C1 segment of cervical spinal cord (tissue), 14 donors: ENCODE measurements around the gene NPNT.

ENCODE experiments used
- DNase-seq, 14 donors: peaks; one replicate each; lab custom pipeline; 2025; lab: John Stamatoyannopoulos, UW

The NPNT gene

DNA sequence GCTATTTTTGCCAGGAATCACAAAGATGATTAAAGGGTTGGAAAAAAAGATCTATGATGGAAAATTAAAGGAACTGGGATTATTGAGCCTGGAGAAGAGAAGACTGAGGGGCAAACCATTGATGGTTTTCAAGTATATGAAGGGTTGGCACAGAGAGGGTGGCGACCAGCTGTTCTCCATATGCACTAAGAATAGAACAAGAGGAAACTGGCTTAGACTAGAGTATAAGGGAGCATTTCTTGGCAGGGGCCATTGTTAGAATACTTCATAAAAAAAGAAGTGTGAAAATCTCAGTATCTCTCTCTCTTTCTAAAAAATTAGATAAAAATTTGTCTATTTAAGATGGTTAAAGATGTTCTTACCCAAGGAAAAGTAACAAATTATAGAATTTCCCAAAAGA is 75.1 kb downstream of the NPNT start:
- no peak for DNase-seq

DNA sequence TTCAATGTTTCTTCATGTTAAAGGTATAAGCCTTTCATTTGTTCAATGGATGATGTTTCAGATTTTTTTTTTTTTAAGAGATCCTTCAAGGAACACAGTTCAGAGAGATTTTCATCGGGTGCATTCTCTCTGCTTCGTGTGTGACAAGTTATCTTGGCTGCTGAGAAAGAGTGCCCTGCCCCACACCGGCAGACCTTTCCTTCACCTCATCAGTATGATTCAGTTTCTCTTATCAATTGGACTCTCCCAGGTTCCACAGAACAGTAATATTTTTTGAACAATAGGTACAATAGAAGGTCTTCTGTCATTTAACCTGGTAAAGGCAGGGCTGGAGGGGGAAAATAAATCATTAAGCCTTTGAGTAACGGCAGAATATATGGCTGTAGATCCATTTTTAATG is 75.8 kb downstream of the NPNT start:
- DNase-seq: no peak

DNA sequence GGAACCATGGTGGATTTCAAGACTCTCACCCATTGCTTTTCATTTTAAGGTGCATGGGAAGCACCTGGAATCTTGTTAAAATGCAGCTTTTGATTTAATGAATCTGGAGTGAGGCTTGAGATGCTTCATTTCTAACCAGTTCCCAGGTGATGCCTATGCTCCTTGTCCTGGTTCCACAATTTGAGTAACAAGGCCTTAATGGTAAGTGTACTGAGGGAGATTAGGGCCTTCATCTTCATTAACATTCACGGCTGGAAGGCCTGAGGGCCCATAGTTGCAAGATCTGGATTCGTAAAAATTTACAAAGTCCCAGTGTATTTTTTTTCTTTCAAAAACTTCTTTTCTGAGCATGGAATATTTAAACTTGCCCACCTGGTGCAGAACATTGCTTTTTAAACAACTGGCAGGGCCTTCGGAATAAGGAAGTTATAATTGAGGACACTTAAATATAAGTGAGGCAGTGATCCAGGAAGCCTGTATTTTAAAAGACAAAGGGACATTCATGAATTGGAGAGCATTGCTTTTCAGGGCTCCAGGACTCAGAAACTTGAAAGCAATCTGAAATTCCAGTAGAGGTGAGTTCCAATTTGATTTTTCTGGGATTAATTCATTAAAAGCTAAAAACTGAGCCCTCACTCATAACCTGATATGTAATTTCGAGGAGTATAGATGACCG is 77.8 kb downstream of the NPNT start:
- no peak for DNase-seq

DNA sequence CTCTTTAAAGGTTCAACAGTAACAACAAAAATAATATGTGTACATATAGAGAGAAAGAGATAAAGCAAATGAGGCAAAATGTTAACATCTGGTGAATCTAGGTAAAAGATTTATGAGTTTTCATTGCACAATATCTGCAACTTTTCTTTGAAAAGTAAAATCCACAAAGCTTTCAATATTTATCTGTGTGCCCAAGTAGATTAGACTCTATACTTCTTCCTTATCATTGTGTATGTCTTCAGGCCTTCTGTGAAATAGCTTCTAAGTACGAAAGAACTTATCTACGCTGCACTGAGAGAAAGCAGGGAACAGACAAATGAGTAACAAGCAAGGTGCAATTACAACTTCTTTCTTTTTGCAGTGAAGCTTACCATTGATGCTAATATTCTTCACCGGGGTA is 81.6 kb downstream of the NPNT start:
- DNase-seq: no peak

DNA sequence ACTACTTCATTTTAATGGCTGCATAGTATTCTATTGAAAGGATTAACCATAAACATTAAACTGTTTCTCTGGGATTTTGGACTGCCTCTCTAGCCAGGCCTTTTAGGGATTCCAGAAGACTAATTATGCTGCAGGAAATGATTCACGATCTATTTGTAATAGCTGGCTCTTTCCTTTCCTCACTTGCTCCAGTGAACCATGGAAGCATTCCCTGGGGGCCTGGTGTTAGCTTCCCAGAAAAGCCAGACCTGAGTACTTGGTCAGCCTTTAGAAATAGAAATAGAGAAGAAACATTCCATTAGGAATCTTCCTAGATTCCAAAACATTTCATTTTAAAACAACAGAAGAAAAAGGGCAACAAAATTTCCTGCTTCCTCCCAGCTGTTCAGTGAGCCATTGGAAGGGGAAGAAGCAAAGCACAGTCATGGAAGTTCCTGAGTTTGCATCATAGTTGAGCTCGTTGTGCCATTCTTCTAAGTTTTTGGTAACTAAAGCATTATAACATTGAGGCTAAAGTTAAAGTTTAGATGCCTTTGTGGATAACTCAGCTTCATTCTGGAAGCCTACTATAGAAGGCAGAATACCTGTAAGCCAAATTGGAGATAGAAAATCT is 83.5 kb downstream of the NPNT start:
- no peak for DNase-seq

DNA sequence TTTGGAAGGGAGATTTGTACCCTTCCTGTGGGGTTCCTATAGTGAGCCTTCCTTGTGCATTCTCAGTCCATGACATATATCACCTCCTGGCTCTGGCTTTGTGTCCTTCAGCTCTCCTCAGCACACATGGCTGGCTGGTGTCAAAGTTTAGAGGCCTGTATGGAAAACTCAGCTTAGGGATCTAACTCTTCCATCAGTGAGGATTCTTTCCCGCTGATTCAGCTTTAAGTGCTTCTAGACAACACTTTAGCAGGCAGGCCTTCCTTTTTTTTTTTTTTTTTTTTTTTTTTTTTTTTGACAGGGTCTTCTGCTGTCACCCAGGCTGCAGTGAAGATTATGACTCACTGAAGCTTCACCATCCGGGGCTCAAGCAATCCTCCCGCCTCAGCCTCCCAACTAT is 84.2 kb downstream of the NPNT start:
- no peak for DNase-seq

DNA sequence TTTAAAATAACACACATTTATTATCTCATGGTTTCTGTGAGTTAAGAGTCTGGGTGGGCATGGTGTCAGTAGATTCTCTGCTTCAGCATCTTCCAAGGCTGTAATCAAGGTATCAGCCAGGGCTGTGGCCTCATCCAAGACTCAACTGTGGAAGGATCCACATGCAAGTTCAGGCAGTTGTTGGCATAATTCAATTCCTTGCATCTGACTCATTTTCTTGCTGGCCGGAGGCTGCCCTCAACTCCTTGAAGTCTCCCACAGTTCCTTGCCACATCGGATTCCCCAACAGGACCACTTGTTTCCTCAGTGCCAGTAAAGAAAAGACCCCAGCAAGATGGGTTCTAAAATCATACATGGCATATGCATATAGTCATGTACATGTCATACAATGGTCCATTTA is 93.4 kb downstream of the NPNT start:
- no peak for DNase-seq

DNA sequence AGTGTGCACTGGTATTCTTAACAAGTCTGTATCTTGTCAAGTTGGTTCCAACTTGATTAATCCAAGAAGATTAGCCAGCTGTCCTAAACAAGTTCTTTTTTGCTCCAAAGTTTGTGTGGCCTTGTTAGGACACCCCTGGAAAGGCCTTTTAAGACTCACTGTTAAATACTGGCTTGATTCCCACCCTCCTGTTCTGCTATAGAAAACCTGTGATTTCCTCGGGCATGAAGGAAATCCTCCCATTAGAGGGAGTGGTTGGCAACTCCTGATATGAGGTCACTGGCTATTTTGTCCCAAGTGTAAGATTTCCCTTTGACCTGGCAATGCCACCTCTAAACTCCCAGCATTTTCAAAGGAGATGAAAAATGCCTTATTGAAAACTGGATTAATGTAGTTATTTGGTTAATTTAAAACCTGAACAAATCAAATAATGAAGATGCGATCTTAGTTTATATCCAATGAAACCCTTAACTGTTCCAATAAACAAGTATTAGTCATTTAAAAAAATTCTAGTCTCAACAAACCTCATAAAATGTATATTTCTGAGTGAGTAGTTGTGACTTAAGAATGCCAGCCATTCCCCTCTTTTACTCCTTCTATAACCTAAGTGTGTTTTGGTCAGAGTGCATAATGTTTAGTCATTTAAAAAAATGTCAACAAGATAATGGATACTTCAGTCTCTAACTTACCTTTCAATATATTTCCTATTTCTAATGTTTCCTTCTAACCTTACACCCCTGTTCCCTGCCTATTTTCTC is 94.4 kb downstream of the NPNT start:
- no peak for DNase-seq

DNA sequence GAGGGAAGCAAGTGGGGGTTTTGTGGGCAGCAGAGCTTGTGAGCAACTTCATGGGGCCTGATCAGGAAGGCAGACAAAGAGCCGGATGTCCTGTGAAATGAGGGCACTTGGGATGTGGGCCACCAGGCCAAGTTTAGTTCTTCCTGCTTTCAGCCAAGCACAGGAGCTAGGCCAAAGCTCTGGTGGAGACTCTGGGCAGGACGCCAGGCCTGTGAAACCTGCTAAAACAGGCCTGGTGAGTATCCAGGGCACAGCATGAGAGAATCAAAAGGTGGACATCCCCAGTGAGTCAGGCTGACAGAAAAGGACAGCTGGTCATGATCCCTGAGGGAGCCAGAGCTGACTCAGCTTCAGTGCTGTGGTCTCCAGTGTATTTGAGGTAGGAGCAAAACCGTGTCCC is 95.7 kb downstream of the NPNT start:
- DNase-seq: peak in 12 of 14 donors; percentile 2 to 91 (median 44)

DNA sequence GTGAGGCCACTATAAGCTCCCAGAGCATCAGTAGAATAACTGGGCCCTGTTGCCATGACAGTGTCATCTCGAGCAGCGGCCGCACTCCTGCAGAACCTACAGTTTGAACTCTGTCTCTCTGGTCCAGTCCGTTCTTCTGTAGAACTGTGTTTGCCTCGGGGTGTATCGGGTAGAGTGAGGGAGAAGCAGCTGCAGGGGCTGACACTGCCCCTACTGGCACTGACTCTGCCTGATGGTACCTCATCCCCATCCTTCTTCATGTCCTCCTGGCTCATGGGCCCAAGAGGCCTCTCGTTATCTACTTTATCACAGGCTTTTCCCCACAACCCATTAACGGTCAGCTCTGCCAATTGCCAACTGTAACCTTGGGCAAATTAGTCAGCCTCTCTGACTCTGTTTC is 96.5 kb downstream of the NPNT start:
- no peak for DNase-seq

DNA sequence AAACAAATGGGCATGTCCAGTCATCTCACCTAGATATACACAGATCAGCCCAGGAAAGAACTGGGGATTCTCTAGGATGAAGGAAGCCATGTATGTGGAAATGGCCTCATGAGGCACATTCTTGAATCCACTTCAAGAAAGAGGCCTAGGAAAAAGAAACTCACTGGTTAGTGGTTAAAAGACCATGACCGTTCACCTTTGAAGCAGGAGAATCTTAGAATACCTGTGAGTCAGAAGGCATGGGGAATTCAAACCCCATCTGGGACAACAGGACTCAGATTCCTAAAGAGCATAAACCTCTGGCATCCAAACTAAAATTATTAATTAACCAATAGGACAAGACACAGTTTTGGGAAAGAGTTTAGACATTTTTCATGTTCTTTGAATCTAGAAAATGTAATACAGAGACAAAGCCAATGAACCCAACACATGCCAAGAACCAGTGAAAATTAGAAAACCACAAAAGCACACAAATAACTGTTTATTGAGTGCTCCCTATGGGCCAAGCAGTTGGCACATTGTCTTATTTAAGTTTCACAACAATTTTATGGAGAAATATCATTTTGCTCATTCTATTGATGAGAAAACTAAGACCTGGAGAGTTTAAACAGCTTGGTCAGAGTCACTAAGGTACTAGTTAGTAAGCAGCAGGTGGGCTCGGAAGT is 97.5 kb downstream of the NPNT start:
- no peak for DNase-seq

DNA sequence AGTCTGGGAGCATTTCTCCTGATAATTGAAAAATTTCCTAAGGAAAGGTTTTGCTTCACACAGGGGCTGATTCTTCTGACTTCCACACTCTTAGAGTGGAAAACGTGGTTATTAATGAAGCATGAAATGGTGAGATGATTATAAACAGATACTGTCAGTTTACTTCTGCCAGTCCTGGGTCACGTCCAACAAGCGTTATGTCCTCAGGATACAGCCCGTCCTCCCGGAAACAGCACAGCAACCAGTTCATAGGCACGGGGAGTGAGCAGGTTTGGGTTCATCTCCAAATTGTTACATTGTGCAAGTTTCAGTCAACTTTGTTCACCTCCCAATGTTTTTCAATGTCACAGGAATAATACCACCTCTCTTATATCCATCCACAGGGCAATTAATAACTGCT is 98.8 kb downstream of the NPNT start:
- DNase-seq: no peak

DNA sequence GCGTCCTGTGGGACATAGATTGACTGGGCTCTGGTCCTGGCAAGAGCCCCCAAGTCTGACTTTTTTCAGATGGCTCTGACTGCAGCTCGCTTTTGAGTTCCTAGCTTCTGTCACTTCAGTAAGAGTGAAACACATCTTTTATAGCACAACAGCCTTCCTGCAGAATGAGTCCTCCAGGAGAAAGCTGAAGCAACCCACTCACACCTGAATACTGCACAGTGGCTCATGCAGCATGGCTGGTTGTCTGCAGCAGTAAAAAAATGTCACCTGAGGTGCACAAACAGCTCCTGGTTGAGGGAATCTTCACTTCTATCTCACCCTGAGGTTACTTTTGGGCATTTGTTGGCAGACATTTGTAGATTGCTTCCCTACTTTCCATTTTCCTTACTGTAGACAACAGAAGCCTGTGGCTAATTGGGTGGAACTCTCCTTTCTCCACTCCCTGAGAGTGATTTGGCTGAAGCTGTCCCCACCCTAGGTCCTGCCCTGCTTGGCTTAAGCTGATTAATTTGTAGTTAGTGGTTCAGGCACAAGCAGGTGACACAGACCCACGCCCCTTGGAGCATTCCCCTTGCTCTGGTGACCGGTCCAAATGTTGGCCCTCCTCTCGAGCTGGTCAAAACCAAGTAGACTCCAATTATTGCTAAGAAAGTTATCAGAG is 99.7 kb downstream of the NPNT start:
- DNase-seq: no peak

DNA sequence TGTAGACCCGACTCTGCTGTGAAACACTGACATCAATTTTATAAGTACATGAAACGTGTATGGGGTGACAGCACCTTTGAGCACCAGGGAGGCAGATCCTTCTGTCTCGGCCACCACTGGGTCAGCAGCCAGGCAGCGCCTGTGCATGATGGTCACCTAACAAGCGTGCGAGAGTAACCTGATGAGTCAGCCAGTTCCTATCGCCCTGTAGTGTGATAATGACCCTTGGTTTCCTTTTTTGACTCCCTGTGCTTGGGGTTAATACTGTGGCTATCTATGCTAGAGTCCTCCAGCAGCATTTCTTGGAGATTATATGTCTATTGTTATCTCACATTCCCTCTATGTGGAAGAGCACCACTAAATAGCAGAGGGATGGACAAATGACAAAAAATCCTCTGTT is 101.6 kb downstream of the NPNT start:
- DNase-seq: no peak

DNA sequence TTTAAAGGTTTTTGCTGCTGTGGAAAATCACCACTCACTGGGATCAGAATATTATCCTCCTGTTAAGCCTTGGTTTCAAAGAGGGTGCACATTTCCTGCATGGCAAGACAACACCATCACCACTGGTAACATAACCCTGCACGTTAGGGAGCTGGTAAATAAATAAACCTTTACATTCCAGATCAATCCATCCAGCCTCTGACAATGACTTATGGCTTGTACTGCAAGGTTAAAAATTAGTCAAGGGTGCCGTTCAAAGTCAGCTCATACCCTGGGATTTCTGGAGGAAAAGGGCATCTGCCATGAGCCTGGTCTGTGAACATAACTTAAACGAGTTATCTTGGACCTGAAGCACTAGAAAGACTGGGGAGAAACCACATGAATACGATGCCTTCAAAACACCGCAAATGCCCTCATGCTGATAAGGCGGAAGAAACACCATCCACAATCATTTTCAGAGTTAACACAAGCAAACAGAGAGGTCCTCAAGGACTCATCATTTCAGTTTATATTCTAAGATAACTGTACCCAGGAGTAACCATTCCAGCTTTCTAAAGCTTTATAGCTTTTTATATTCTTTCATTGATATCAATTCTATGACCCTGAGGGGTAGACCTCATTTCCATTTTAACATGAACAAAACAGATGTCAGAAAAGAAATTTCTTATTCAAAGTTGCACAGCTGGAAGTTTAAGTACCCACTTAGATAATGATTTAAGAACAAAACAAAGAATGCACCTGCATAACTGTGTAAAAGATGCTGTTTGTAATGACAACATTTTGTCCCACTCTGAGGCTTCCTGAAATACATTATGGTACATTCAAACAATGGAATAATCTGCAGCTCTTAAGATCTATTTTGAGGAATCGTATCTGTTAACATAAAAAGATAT is 103.1 kb downstream of the NPNT start:
- DNase-seq: no peak

DNA sequence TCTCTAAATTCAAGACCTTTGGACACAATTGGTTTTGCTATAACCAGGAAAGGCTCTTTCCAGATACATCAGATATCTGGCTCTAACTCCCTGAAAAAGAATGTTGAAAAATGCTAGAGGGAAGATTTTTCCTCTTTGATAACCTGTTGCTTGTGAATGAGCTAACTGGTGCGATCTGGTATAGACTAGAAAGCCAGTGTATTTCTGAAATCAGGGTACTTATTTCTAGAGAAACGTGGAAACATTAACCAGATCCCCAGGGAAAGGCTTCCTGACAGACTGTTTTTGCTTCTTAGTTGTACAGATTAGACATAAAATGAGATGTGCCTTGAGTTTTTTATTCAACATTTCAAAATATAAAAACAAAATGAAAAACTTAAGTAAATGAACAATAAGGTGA is 107.7 kb downstream of the NPNT start:
- no peak for DNase-seq

DNA sequence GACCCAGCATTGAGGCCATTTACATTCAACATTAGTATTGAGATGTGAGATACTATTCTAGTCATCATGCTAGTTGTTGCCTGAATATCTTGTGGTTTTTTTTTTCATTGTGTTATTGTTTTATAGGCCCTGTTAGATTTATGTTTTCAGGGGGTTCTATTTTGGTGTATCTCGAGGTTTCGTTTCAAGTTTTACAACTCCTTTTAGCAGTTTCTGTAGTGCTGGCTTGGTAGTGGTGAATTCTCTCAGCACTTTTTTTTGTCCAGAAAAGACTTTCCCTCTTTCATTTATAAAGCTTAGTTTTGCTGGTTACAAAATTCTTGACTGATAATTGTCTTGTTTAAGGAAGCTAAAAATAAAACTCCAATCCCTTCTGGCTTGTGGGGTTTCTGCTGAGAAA is 115.5 kb downstream of the NPNT start:
- no peak for DNase-seq

DNA sequence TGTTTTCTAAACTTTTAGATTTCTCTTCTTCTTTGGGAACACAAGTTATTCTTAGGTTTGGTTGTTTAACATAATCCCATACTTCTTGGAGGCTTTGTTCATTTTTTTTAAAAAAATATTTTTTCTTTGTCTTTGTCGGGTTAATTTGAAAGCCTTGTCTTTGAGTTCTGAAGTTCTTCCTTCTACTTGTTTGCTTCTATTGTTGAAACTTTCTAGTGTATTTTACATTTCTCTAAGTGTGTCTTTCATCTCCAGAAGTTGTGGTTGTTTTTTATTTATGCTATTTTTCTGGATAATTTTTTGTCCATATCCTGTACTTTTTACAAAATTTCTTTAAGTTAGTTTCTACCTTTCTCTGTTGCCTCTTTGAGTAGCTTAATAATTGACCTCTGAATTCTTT is 116.1 kb downstream of the NPNT start:
- DNase-seq: no peak

DNA sequence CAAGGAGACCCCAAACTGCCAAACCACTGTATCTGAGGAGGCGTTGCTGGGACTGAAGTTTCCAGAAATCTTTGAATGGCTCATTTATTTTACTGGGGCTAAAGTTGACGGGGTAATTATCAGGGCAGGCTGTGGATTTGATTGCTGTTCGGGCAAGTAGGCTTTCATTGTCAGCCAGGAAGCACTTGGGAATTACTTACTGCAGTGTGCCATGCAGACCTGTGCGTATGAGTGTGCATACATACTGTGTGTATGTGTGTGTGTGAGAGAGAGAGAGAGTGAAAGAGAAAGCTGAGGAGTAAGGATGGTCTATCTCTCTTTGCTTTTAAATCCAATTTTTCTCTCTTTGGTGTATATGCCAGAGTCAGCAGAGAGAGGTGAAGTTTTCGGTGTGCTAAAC is 122.7 kb downstream of the NPNT start:
- DNase-seq: no peak

DNA sequence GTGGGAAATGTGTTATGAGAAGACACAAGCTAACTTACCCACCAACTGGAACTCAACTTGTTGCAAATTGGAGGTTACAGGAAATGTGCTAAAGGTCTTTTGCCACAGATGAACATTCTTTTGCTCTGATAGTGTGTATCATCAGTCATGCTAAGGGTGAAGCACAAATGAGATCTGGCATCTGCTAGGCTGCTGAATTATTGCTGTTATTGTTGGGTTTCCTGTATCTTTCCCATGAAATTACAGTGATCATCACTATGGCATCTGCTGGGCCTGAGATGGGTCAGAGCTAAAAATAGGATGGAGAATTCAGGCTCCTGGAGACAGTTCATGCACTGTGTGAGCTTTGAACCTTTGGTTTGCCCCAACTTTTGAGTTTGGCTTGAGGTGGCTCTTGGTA is 124.5 kb downstream of the NPNT start:
- no peak for DNase-seq
